K562 (cell line): ENCODE measurements around the gene MTMR6.

Source experiments
- ELK1 ChIP-seq: sonication (generic); formaldehyde crosslinking; IDR thresholded peaks from 2 replicates; pipeline ENCODE4 v1.8.1; 2022; ENCODE audit warnings: missing genetic modification reagents
- FOXK2 ChIP-seq, 2 experiments: fragments of 450-650 bp; IDR thresholded peaks in 1 of 2; conservative IDR thresholded peaks in 1 of 2; 2 replicates each; pipeline ENCODE4 v1.6.1; 2016; ENCODE audit warnings: low read depth in 2 of 2, mild to moderate bottlenecking in 1 of 2
- GABPA ChIP-seq: fragments of 200-800 bp; sonication (Bioruptor generic); conservative IDR thresholded peaks from 2 replicates; pipeline ENCODE4 v1.6.1; 2016; ENCODE audit warnings: low read depth, missing genetic modification characterization, missing compliant biosample characterization
- GTF2F1 ChIP-seq: IDR thresholded peaks from 2 replicates; pipeline ENCODE4 v1.6.1; 2011; ENCODE audit warnings: low read depth, low read length, improper control_type of control experiment
- MXI1 ChIP-seq: IDR thresholded peaks from 2 replicates; pipeline ENCODE4 v1.6.1; 2011; ENCODE audit warnings: low read depth, mild to moderate bottlenecking, improper control_type of control experiment, low read length
- ZNF518B ChIP-seq: fragments of 250-450 bp; sonication (Bioruptor Pico); IDR thresholded peaks from 2 replicates; pipeline ENCODE4 v1.5.0; 2021; ENCODE audit warnings: mild to moderate bottlenecking, moderate library complexity

GRCh38 chr13:25249001-25249543 lies 38.2 kb downstream of the MTMR6 start:
- no peak for TF ChIP-seq ELK1 (CRISPR knock-in tag)
- no peak for TF ChIP-seq GABPA (tag)
- TF ChIP-seq ZNF518B (CRISPR knock-in tag), result no peak
- TF ChIP-seq FOXK2 (conservative IDR thresholded peaks at IDR 0.05 in 1 of 2, IDR thresholded peaks at IDR 0.05 in 1 of 2; ENCODE audit: low read depth in 2 of 2), result no peak
- no peak for TF ChIP-seq MXI1
- TF ChIP-seq GTF2F1, result no peak
